CD4-positive, alpha-beta T cell (primary cell): Measurements from ENCODE around the gene LCK. TPM values are rescaled to one million over a fixed set of nuclear protein-coding genes. Genes with fewer than 3 reads are reported as not detected.
A peak's percentile ranks its signal among the peaks of the same experiment; 100 is the strongest.

Experiments used
- ATAC-seq: fragments of 200-7000 bp; cut with Tn5 transposase; one replicate; pipeline ENCODE4 v1.10.0; 2022; ENCODE audit warnings: mild to moderate bottlenecking; ENCODE audit not compliant: poor library complexity
- CTCF ChIA-PET: fragments of 350-600 bp; sonication (Branson Sonifier 250); formaldehyde crosslinking; loops from one replicate; lab custom pipeline; 2021; ENCODE audit warnings: antibody characterized with exemption, inconsistent platforms; lab: Charles Lee
- POLR2A ChIA-PET: fragments of 350-600 bp; sonication (Branson Sonifier 250); formaldehyde crosslinking; loops from one replicate; lab custom pipeline; 2021; ENCODE audit warnings: antibody characterized with exemption, inconsistent platforms; lab: Charles Lee
- DNase-seq, 14 experiments: peaks; one replicate each; pipeline ENCODE4 v3.0.0-alpha.2; 2013 to 2020; ENCODE audit warnings: mixed read lengths in 2 of 14
- H3K27ac ChIP-seq, 2 donors: one replicate each; pipeline versions ENCODE4 v1.5.1 to v1.7.0; 2013; ENCODE audit warnings: low read length in 2 of 2, low read depth in 1 of 2, mild to moderate bottlenecking in 1 of 2
- H3K27me3 ChIP-seq, 2 experiments: 1 replicate in 1 of 2; 2 replicates in 1 of 2; pipeline versions ENCODE4 v1.6.1 to v1.7.0; 2013; ENCODE audit warnings: low read length in 2 of 2, control low read depth in 1 of 2, mild to moderate bottlenecking in 1 of 2, moderate library complexity in 1 of 2; ENCODE audit not compliant: insufficient read depth in 2 of 2, control insufficient read depth in 1 of 2
- H3K36me3 ChIP-seq: one replicate; pipeline ENCODE4 v1.6.1; 2013; ENCODE audit warnings: low read length, control low read depth; ENCODE audit not compliant: insufficient read depth
- H3K4me1 ChIP-seq: one replicate; pipeline ENCODE4 v1.6.1; 2013; ENCODE audit warnings: low read length, control low read depth; ENCODE audit not compliant: insufficient read depth
- H3K4me3 ChIP-seq: one replicate; pipeline ENCODE4 v1.5.1; 2013; ENCODE audit warnings: mild to moderate bottlenecking, low read length, moderate library complexity
- H3K9me3 ChIP-seq, 2 experiments: 1 replicate in 1 of 2; 2 replicates in 1 of 2; pipeline versions ENCODE4 v1.6.1 to v1.7.0; 2013; ENCODE audit warnings: low read length in 2 of 2, mild to moderate bottlenecking in 2 of 2, control low read depth in 1 of 2, moderate library complexity in 1 of 2; ENCODE audit not compliant: control insufficient read depth in 1 of 2, insufficient read depth in 1 of 2
- H3K27ac Mint-ChIP-seq: one replicate; pipeline ENCODE4 v1.8.0; 2020; ENCODE audit warnings: mixed read lengths
- H3K27me3 Mint-ChIP-seq: one replicate; pipeline ENCODE4 v1.8.0; 2021; ENCODE audit warnings: mixed read lengths
- H3K36me3 Mint-ChIP-seq: one replicate; pipeline ENCODE4 v1.8.0; 2021; ENCODE audit warnings: low read depth, mixed read lengths
- H3K4me1 Mint-ChIP-seq: one replicate; pipeline ENCODE4 v1.8.0; 2021; ENCODE audit warnings: low read depth, mixed read lengths
- H3K4me3 Mint-ChIP-seq: one replicate; pipeline ENCODE4 v1.8.0; 2020; ENCODE audit warnings: mild to moderate bottlenecking, mixed read lengths
- H3K9me3 Mint-ChIP-seq: one replicate; pipeline ENCODE4 v1.8.0; 2020; ENCODE audit warnings: mixed read lengths
- CTCF ChIP-seq: fragments of 200-600 bp; IDR thresholded peaks from one replicate; pipeline ENCODE4 v1.8.0; 2022; ENCODE audit warnings: antibody characterized with exemption, mild to moderate bottlenecking
- intact Hi-C, 2 experiments: fragments of 100-400 bp; cut with DNase I in 1 of 2; cut with micrococcal nuclease in 1 of 2; formaldehyde crosslinking; loops; one replicate each; pipeline versions ENCODE4 v1.15.1 to v1.9.0; 2023 to 2025; cut with DNase I, micrococcal nuclease
- total RNA-seq, 174 experiments: library from RNA in 2 of 174; stranded (reverse) in 2 of 174; gene quantifications; one replicate each; pipeline ENCODE4 v1.2.3 and lab custom pipeline; 2021 to 2026

LCK gene
- total RNA-seq, 2 experiments from 2014 or later, result 187 to 188 TPM

DNA sequence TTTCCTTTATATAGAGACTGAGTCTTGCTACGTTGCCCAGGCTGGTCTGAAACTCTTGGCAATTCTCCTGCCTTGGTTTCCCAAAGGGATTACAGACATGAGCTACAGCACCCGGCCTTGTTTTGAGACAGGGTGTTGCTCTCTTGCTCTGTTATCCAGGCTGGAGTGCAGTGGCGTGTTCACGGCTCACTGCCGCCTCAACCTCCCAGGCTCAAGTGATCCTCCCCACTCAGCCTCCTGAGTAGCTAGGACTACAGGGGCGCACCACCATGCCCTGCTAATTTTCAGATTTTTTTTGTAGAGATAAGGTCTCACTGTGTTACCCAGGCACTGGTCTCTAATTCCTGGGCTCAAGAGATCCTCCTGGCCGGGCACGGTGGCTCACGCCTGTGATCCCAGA lies 14.8 kb downstream of the LCK start:
- Histone ChIP-seq H3K4me3 (no peak overlapping the region), H3K9me3 (no peaks in the 10 kb centered on the region)
- peaks cover 50% of the 10 kb centered on the region for H3K4me1 Mint-ChIP-seq

DNA sequence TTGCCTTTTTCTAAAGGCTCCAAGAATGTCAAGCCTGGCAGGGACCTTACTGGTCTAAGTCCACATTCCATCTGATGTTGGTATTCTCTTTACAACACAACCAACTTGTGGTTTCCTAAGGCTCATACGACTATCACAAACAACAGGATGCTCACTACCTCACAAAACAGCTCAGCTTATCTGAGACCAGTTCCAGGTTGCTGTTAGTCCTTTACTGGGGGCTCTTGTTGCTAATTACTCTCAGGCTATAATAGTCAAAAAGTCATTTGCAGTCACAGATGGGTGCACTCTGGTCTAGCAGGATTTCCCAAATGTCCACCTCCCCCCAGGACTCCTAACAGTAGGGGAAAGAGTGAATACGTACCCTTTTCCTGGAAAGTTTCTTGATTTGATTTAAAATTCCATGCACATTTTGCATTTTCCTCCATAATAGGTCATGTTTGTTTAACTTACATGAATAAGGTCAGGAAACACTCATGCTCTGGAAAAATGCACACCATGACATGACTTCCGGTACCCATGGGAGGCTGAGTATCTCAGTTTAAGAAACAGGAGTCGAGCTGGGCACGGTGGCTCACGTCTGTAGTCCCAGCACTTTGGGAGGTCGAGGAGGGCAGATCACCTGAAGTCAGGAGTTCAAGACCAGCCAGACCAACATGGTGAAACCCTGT lies 16.0 kb downstream of the LCK start:
- CTCF ChIA-PET, result no interaction called here
- peak; percentile 54 for ATAC-seq
- H3K4me3 ChIP-seq, result no peak overlapping the region
- H3K27ac Mint-ChIP-seq, result peak overlapping the region; percentile 92
- peak overlapping the region; percentile 81 for H3K4me3 Mint-ChIP-seq
- DNase-seq, result peak in 4 of 14 experiments; percentile 21 to 67 (median 58)
- peaks cover 91% of the 10 kb centered on the region for H3K4me1 ChIP-seq
- H3K36me3 Mint-ChIP-seq, result peaks cover 46% of the 10 kb centered on the region
- no peaks in the 10 kb centered on the region for H3K9me3 Mint-ChIP-seq
- H3K27ac ChIP-seq, result peak overlapping the region; percentile 52 to 57
- intact Hi-C loops, result no loop called here
- POLR2A ChIA-PET, result interaction anchor here (0.6 to 20.9 kb wide), 9 partner anchors 14 to 677 kb away, joined by 3 to 543 read pairs (median 7); partner anchors contain the start of genes BSDC1, FAM167B, HDAC1 and LCK
- TF ChIP-seq CTCF, result no peak
- no peaks in the 10 kb centered on the region for H3K27me3 Mint-ChIP-seq
- peaks cover 60% of the 10 kb centered on the region for H3K4me1 Mint-ChIP-seq
- no peaks in the 10 kb centered on the region for H3K27me3 ChIP-seq
- H3K36me3 ChIP-seq, result peaks cover 43% of the 10 kb centered on the region
- H3K9me3 ChIP-seq, result no peaks in the 10 kb centered on the region

More for the DNA sequence above, 14.8 kb downstream of the LCK start:
- intact Hi-C loops, result no loop called here
- no peak for TF ChIP-seq CTCF
- H3K4me3 Mint-ChIP-seq, result peak overlapping the region; percentile 43
- POLR2A ChIA-PET, result interaction anchor here (1.1 to 20.9 kb wide), 6 partner anchors 13 to 128 kb away, joined by 3 to 543 read pairs (median 5); partner anchors contain the start of genes BSDC1, CCDC28B, FAM167B and HDAC1
- H3K27me3 ChIP-seq, result no peaks in the 10 kb centered on the region
- peaks cover 48% of the 10 kb centered on the region for H3K36me3 ChIP-seq
- H3K9me3 Mint-ChIP-seq, result no peaks in the 10 kb centered on the region
- H3K36me3 Mint-ChIP-seq, result peaks cover 35% of the 10 kb centered on the region
- H3K27me3 Mint-ChIP-seq, result no peaks in the 10 kb centered on the region
- ATAC-seq, result no peak
- H3K4me1 ChIP-seq, result peaks cover 91% of the 10 kb centered on the region
- DNase-seq, result no peak
- CTCF ChIA-PET, result interaction anchor here (0.6 to 2.0 kb wide), 4 partner anchors 18 to 230 kb away, joined by 3 to 11 read pairs (median 4); no protein-coding TSS in a partner anchor
- peak overlapping the region; percentile 88 for H3K27ac Mint-ChIP-seq
- peak overlapping the region; percentile 32 to 69 for H3K27ac ChIP-seq

DNA sequence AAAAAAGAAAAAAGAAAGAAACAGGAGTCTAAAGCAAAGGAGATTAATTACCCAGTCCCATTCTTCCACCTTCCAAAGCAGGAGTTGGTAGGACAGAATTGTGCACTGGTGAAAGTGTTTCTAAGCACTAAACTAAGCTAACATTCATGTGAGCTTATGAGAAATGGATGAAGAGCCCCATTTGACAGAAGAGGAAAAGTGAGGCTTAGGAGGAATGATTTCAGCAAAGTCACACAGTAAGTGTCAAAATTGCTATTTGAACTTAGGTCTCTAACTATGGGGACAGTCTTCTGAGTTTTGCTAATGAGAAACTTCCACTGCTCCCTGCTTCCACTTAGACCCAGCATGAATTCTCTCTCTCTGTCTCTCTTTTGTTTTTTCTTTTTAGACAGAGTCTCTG lies 18.7 kb downstream of the LCK start:
- no peak for ATAC-seq
- no peak overlapping the region for H3K4me3 ChIP-seq
- intact Hi-C loops, result loop anchor here in 1 of 2 experiments (10.0 kb wide), 1 partner anchor 45 kb away; the partner anchor contains the start of genes EIF3I and TMEM234
- H3K27ac Mint-ChIP-seq, result peak overlapping the region; percentile 83
- H3K4me3 Mint-ChIP-seq, result peak overlapping the region; percentile 4
- no peaks in the 10 kb centered on the region for H3K9me3 Mint-ChIP-seq
- no peak for DNase-seq
- peaks cover 33% of the 10 kb centered on the region for H3K36me3 ChIP-seq
- peaks cover 67% of the 10 kb centered on the region for H3K4me1 Mint-ChIP-seq
- H3K4me1 ChIP-seq, result peaks cover 91% of the 10 kb centered on the region
- peak overlapping the region in 1 of 2 donors; percentile 10 for H3K27ac ChIP-seq
- H3K27me3 Mint-ChIP-seq, result no peaks in the 10 kb centered on the region
- H3K9me3 ChIP-seq, result no peaks in the 10 kb centered on the region
- ChIA-PET POLR2A (interaction anchor here (0.9 to 20.9 kb wide), 4 partner anchors 20 to 125 kb away, joined by 4 to 543 read pairs (median 6); partner anchors contain the start of genes BSDC1, FAM167B, HDAC1 and LCK), CTCF (interaction anchor here (0.6 to 1.3 kb wide), 4 partner anchors 9 to 727 kb away, joined by 3 to 5 read pairs (median 3); no protein-coding TSS in a partner anchor)
- peaks cover 60% of the 10 kb centered on the region for H3K36me3 Mint-ChIP-seq
- TF ChIP-seq CTCF, result no peak
- H3K27me3 ChIP-seq, result no peaks in the 10 kb centered on the region
